ENCODE data around the gene FMN2.

DNA sequence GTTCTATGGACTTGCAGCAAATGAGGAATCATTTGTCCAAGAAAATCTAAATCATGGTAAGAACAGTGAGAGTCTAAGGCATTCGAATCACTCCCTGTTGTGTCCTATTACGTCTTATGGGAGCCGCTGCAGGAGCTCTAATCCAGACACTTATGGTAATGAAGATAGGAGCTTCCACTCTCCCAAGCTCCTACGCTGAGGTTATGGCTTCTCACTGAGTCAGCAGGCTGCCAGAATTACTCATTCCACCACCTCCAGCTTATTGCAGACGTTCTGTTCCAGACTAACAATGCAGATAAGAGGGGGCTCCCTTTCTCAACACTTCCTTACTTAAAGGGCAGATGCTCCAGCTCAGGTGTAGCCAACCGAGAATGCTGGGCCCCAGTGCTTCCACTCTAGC is 307.7 kb downstream of the FMN2 start:
- TF ChIP-seq CTCF (IDR thresholded peaks at IDR 0.05; ENCODE audit: insufficient read depth, low read length) (no peak), POLR2AphosphoS5 (IDR thresholded peaks at IDR 0.05; ENCODE audit: low read depth) (no peak), GABPA (IDR thresholded peaks at IDR 0.05; ENCODE audit: low read depth) (no peak), REST (IDR thresholded peaks at IDR 0.05; ENCODE audit: insufficient replicate concordance, low read depth) (no peak), SPI1 (IDR thresholded peaks at IDR 0.05; ENCODE audit: borderline replicate concordance, low read depth) (no peak)
